ENCODE measurements around the gene ORM1. TPM values are rescaled to one million over a fixed set of nuclear protein-coding genes. Genes with fewer than 3 reads are reported as not detected.
"Not testable (repeated sequence)": the region's sequence is repeated elsewhere in the genome, so short reads cannot be mapped to it uniquely, and the experiment has no call there.

Gene ORM1
- total RNA-seq, 3 donors from 2014 or later: 8.3 TPM; not detected in 2

DNA sequence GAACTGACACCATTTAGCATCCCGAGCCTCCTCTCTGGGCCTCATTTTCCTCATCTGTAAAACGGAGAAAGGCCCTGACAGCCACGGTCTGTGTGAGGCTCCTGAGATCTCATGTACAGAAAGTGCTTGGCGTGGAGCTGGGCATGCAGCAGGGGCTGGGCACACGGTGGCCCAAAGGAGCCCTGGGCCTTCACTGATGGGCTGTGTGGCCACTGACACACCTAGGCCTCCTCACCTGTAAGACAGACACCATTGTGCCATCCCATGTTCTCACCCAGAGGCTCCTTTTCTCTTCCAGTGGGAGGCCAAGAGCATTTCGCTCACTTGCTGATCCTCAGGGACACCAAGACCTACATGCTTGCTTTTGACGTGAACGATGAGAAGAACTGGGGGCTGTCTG lies 1.6 kb downstream of the ORM1 start:
- intact Hi-C loops (cut with DNase I; ENCODE audit: low total_unique reads): no loop called here
- Histone ChIP-seq H3K9me3 (no peaks in the 10 kb centered on the region), H3K27ac (no peak overlapping the region), H3K36me3 (no peaks in the 10 kb centered on the region), H3K4me3 (no peak overlapping the region), H3K4me1 (no peaks in the 10 kb centered on the region), H3K27me3 (no peaks in the 10 kb centered on the region)
- TF ChIP-seq POLR2AphosphoS5 (IDR thresholded peaks at IDR 0.05): no peak
- no peak for TF ChIP-seq POLR2A (IDR thresholded peaks at IDR 0.05)
- TF ChIP-seq, protein P1, sequence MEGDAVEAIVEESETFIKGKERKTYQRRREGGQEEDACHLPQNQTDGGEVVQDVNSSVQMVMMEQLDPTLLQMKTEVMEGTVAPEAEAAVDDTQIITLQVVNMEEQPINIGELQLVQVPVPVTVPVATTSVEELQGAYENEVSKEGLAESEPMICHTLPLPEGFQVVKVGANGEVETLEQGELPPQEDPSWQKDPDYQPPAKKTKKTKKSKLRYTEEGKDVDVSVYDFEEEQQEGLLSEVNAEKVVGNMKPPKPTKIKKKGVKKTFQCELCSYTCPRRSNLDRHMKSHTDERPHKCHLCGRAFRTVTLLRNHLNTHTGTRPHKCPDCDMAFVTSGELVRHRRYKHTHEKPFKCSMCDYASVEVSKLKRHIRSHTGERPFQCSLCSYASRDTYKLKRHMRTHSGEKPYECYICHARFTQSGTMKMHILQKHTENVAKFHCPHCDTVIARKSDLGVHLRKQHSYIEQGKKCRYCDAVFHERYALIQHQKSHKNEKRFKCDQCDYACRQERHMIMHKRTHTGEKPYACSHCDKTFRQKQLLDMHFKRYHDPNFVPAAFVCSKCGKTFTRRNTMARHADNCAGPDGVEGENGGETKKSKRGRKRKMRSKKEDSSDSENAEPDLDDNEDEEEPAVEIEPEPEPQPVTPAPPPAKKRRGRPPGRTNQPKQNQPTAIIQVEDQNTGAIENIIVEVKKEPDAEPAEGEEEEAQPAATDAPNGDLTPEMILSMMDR (IDR thresholded peaks at IDR 0.05): no peak
- no peak for DNase-seq (ENCODE audit: low spot score in 2 of 2)

DNA sequence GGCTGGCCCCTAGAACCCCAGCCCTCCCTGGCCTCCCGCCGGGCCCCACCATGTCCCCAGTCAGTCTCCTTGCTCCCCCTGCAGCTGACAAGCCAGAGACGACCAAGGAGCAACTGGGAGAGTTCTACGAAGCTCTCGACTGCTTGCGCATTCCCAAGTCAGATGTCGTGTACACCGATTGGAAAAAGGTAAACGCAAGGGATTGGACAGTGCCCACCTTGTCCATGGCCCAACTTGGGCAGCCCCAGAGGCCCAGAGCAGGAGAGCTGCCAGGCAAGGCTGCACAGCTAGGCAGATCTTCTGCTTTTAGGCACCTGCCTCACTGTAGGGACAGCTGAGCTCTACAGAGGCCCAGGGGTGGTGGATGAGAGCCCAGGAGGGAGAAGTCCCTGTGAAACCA lies 2.1 kb downstream of the ORM1 start:
- intact Hi-C loops (cut with DNase I; ENCODE audit: low total_unique reads); H3K9me3 ChIP-seq; H3K27ac ChIP-seq; H3K36me3 ChIP-seq; H3K4me1 ChIP-seq; H3K4me3 ChIP-seq; H3K27me3 ChIP-seq; DNase-seq (ENCODE audit: low spot score in 2 of 2): not testable (repeated sequence)

DNA sequence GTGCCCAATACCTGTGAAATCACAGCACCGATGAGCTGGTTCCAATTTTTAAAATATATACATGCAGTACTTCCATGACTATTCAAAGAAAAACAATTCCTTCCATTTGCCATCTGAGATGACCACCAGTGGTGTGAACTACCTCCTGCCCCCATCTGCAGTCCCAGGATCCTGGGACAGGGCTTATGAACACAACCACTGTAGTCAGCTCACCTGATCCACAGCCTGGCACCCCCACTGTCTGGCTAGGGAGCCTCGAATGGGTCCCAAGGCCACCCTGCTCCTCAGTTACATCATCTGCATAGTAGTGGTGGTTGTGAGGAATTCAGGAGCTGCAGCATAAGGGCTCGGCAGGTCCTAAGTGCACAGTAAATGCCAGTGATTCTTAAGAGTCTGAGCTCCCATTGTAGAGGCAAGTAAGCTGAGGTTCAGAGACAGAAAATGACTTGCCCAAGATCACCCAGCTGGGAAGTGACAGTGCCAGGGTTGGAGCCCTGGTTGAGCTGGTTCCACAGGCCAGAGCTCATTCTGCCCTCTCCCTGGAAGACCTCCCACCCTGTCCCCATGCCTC lies 2.9 kb downstream of the ORM1 start:
- H3K36me3 ChIP-seq; H3K4me3 ChIP-seq; intact Hi-C loops (cut with DNase I; ENCODE audit: low total_unique reads); H3K27ac ChIP-seq; H3K4me1 ChIP-seq; H3K9me3 ChIP-seq; DNase-seq (ENCODE audit: low spot score in 2 of 2); H3K27me3 ChIP-seq: not testable (repeated sequence)

DNA sequence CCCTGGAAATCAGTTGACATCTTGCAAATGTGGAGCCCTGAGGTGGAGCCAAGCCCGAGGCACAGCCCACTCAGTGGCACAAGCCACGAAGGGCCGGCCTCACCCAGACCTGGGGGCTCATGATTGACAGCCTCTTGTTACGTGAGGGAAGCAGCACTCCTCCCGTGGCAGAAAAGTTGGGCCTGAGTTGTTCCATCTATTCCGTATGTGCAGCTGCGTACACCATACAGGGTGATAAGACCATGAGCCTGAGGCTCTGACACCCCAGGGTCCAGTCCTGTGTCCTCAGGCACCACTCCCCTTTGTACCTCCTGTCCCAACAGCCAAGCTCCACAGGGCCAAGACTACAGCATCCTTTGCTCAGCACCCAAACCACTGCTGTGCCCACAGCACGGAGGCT lies 4.9 kb downstream of the ORM1 start:
- Histone ChIP-seq H3K27me3 (no peaks in the 10 kb centered on the region), H3K4me1 (no peaks in the 10 kb centered on the region), H3K4me3 (no peak overlapping the region), H3K36me3 (no peaks in the 10 kb centered on the region), H3K9me3 (no peaks in the 10 kb centered on the region), H3K27ac (no peak overlapping the region)
- no peak for DNase-seq (ENCODE audit: low spot score in 2 of 2)
- TF ChIP-seq, protein P1 (IDR thresholded peaks at IDR 0.05): no peak
- no peak for TF ChIP-seq POLR2AphosphoS5 (IDR thresholded peaks at IDR 0.05)
- TF ChIP-seq POLR2A (IDR thresholded peaks at IDR 0.05): no peak
- intact Hi-C loops (cut with DNase I; ENCODE audit: low total_unique reads): no loop called here

DNA sequence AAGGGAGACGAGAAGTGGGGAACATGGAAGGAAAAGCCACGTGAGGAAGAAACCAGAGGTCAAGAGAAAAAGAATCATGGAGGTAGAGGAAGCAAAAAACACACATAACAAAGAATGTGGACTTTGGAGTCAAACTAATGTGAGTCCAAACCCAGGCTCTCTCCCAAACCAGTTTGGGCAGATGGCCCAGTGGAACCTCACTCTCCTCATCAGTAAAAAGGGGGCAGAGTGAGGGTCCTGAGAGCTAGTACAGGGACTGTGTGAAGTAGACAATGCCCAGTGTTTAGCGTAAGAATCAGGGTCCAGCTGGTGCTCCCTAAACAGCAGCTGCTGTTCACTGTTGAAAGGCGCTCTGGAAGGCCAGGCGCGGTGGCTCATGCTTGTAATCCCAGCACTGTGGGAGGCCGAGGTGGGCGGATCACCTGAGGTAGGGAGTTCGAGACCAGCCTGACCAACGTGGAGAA lies 5.5 kb downstream of the ORM1 start:
- H3K27me3 ChIP-seq; H3K36me3 ChIP-seq; H3K9me3 ChIP-seq; intact Hi-C loops (cut with DNase I; ENCODE audit: low total_unique reads); H3K4me3 ChIP-seq; H3K4me1 ChIP-seq; DNase-seq (ENCODE audit: low spot score in 2 of 2); H3K27ac ChIP-seq: not testable (repeated sequence)

DNA sequence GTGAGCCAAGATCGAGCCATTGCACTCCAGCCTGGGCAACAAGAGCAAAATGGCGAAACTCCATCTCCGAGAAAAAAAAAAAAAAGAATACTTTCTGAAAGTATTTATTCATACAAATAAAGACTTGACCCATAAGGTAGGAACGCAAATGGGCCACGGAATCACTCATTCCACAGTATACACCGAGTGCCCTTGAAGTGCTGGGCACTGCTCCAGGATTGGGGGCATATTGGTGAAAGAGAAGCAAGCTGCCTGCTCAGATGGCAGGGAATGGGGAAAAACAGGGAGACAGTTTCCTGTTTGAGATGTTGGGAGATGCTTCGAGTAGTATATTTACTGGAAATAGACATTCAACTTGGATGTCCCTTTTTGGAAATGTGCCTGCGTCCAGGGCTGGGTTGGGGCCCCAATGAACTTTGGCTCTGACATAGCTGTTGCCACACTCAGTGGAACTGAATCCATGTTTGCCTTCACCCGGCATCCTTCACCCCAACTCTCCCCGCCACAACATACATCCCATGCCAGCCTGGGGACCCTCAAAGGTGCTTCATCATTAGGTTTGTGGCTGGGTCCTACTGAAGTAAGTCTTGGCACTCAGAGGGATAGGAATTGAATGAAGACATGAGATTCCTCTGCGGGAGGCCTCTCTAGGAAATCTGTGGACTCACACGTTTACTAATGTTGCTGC lies 6.2 kb downstream of the ORM1 start:
- intact Hi-C loops (cut with DNase I; ENCODE audit: low total_unique reads); H3K4me3 ChIP-seq; H3K27me3 ChIP-seq; H3K9me3 ChIP-seq; DNase-seq (ENCODE audit: low spot score in 2 of 2); H3K27ac ChIP-seq; H3K36me3 ChIP-seq; H3K4me1 ChIP-seq: not testable (repeated sequence)

DNA sequence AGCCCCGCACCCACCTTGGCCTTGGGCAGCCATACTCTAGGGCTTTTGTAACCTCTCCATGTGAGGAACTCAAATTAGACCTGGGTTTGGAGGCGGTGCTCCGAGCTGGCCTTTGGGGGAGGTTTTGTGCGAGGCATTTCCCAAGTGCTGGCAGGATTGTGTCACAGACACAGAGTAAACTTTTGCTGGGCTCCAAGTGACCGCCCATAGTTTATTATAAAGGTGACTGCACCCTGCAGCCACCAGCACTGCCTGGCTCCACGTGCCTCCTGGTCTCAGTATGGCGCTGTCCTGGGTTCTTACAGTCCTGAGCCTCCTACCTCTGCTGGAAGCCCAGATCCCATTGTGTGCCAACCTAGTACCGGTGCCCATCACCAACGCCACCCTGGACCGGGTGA lies 6.7 kb downstream of the ORM1 start, which contains the start of gene ORM2:
ORM2 (plus strand) TSS at position 245 of the 398 bp plus-strand sequence; CDS start at position 281, 36 bp downstream.
- H3K27me3 ChIP-seq; H3K27ac ChIP-seq; H3K4me3 ChIP-seq; H3K4me1 ChIP-seq; DNase-seq (ENCODE audit: low spot score in 2 of 2); H3K9me3 ChIP-seq; intact Hi-C loops (cut with DNase I; ENCODE audit: low total_unique reads); H3K36me3 ChIP-seq: not testable (repeated sequence)
